HepG2 (cell line): ENCODE data around the gene RPRD2. TPM values are rescaled to one million over a fixed set of nuclear protein-coding genes. Genes with fewer than 3 reads are reported as not detected.

ENCODE experiments used
- ASH2L ChIP-seq: fragments of 300-600, 200-600 bp; sonication (generic); IDR thresholded peaks from 2 replicates; pipeline ENCODE4 v1.7.0; 2017; ENCODE audit warnings: low read depth, mild to moderate bottlenecking, moderate library complexity, mixed read lengths, low read length; ENCODE audit not compliant: insufficient read length
- HNF1A ChIP-seq, 2 experiments: sonication (generic) in 1 of 2; formaldehyde crosslinking in 1 of 2; IDR thresholded peaks; 2 replicates each; pipeline versions ENCODE4 v1.4.0 to v1.6.1; 2016 to 2020; ENCODE audit warnings: borderline replicate concordance in 1 of 2, low read depth in 1 of 2, mild to moderate bottlenecking in 1 of 2, missing genetic modification reagents in 1 of 2
- NFAT5 ChIP-seq: sonication (generic); formaldehyde crosslinking; IDR thresholded peaks from 2 replicates; pipeline ENCODE4 v1.4.0; 2020; ENCODE audit warnings: missing genetic modification reagents
- SRSF1 ChIP-seq: fragments of 200-400 bp; formaldehyde crosslinking; optimal IDR thresholded peaks from 2 replicates; pipeline ENCODE3; 2017; ENCODE audit warnings: mild to moderate bottlenecking, low read depth, low read length, moderate library complexity
- TCF7L2 ChIP-seq: IDR thresholded peaks from 2 replicates; pipeline ENCODE4 v1.6.1; 2011; ENCODE audit warnings: mild to moderate bottlenecking, low read depth, low read length, moderate library complexity
- YY1 ChIP-seq: IDR thresholded peaks from 2 replicates; pipeline ENCODE4 v1.6.1; 2011; ENCODE audit warnings: low read length, low read depth, moderate library complexity, mild to moderate bottlenecking; ENCODE audit not compliant: insufficient read depth, insufficient replicate concordance
- ZBTB44 ChIP-seq: sonication (generic); formaldehyde crosslinking; IDR thresholded peaks from 2 replicates; pipeline ENCODE4 v1.4.0; 2020; ENCODE audit warnings: missing genetic modification reagents
- ZFX ChIP-seq: sonication (generic); formaldehyde crosslinking; IDR thresholded peaks from 2 replicates; pipeline ENCODE4 v1.4.0; 2020; ENCODE audit warnings: mild to moderate bottlenecking, low read depth, missing genetic modification reagents, moderate library complexity
- ZGPAT ChIP-seq: IDR thresholded peaks from 2 replicates; pipeline ENCODE4 v1.6.1; 2016; ENCODE audit warnings: mild to moderate bottlenecking
- ZMAT5 ChIP-seq: sonication (generic); formaldehyde crosslinking; IDR thresholded peaks from 2 replicates; pipeline ENCODE4 v1.5.0; 2020; ENCODE audit warnings: mild to moderate bottlenecking, low read depth, missing genetic modification reagents, borderline replicate concordance
- ZNF256 ChIP-seq: sonication (generic); formaldehyde crosslinking; conservative IDR thresholded peaks from 2 replicates; pipeline ENCODE4 v1.4.0; 2020; ENCODE audit warnings: missing genetic modification reagents
- ZSCAN21 ChIP-seq: sonication (generic); formaldehyde crosslinking; IDR thresholded peaks from 2 replicates; pipeline ENCODE4 v1.8.0; 2022; ENCODE audit warnings: mild to moderate bottlenecking, missing genetic modification reagents, moderate library complexity, borderline replicate concordance
- polyA plus RNA-seq, 8 experiments: library from polyadenylated mRNA; depleted of rRNA in 3 of 8; stranded (reverse) in 7 of 8; unstranded in 1 of 8; fragments of >200 nt; fragmentation: Illumina TruSeq in 4 of 8; extraction: Trizol in 4 of 8; gene quantifications; 2 replicates each; pipeline versions ENCODE4 v1.2.1 to v1.2.3, GENCODE V29; 2011 to 2016; ENCODE audit warnings: low read depth in 4 of 8, missing spikeins in 1 of 8, mixed read lengths in 1 of 8; ENCODE audit not compliant: insufficient read depth in 1 of 8
- total RNA-seq, 5 experiments: library from RNA; depleted of rRNA; stranded (reverse); fragments of >200 nt; fragmentation: Illumina TruSeq; extraction: Trizol; gene quantifications; 2 replicates each; pipeline ENCODE4 v1.2.3, GENCODE V29; 2016; ENCODE audit warnings: low read depth in 1 of 5

RPRD2 gene
- total and polyA plus RNA-seq, 2 of the 13 experiments (the other 11 are each of a cell fraction or from before 2014, with no cell fraction given), result 8.0 to 8.9 TPM

GRCh38 chr1:150364231-150365003 lies 470 bp downstream of the RPRD2 start (continued):
- TF ChIP-seq HNF1A (IDR thresholded peaks at IDR 0.05; ENCODE audit: low read depth) (no peak), HNF1A (CRISPR knock-in tag; IDR thresholded peaks at IDR 0.05; ENCODE audit: borderline replicate concordance) (no peak), ZFX (CRISPR knock-in tag) (peak; percentile 68), SRSF1 (peak; percentile 49), NFAT5 (CRISPR knock-in tag) (peak; percentile 36; the same call in 1 of the 2 replicates), ZSCAN21 (CRISPR knock-in tag) (peak; percentile 83), YY1 (peak; percentile 95), ZGPAT (CRISPR knock-in tag) (no peak), ZMAT5 (CRISPR knock-in tag) (no peak), ZBTB44 (CRISPR knock-in tag) (no peak), TCF7L2 (no peak), ASH2L (peak; percentile 83), ZNF256 (CRISPR knock-in tag) (0 out of 2 replicates have a peak, but pooled peaks have one; percentile 35)
